Measurements from ENCODE around the gene ADAM30.

DNA sequence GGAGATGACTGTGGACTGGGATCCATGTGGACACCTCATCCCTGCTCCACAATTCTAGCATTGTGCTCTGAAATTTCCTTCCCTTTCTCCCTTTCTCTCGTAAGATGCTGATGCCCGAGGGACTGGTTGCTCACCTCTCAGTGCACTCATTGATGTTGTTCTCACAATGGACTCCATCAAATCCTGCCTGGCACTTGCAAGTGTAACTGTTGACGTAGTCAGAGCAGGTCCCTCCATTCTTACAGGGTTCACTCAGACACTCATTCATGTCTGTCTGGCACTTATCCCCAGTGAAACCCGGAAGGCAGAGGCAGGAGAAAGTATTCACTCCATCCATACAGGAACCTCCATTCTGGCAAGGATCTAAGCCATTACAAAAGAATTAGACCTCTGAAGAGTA is 45.1 kb upstream of the ADAM30 start:
- no peak for TF ChIP-seq ARNT (IDR thresholded peaks at IDR 0.05)
- no peak for TF ChIP-seq FOXM1 (IDR thresholded peaks at IDR 0.05; ENCODE audit: borderline replicate concordance)
- no peak for TF ChIP-seq ZNF384 (IDR thresholded peaks at IDR 0.05)
- TF ChIP-seq FOXK2 (IDR thresholded peaks at IDR 0.05) = no peak
- TF ChIP-seq CTBP1 (IDR thresholded peaks at IDR 0.05; ENCODE audit: borderline replicate concordance) = no peak
- TF ChIP-seq FOXA1 (IDR thresholded peaks at IDR 0.05) = no peak

All from HEK293T (cell line).